Myocyte (in vitro differentiated cells): ENCODE measurements around the gene FADS1. TPM values are rescaled to one million over a fixed set of nuclear protein-coding genes. Genes with fewer than 3 reads are reported as not detected.

Source experiments
- DNase-seq: peaks from one replicate; pipeline ENCODE4 v3.0.0-alpha.2; 2012; ENCODE audit warnings: low read depth
- polyA plus RNA-seq: library from polyadenylated mRNA; unstranded; fragments of >200 nt; gene quantifications from one replicate; pipeline ENCODE4 v1.2.1, GENCODE V29; 2012; ENCODE audit warnings: missing spikeins
- total RNA-seq: library from RNA; depleted of rRNA; stranded (reverse); fragments of >200 nt; gene quantifications from 2 replicates; pipeline ENCODE4 v1.2.3, GENCODE V29; 2014

FADS1 gene
- total RNA-seq: 72.9 and 123 TPM in 2 replicates
- 69.2 TPM for polyA plus RNA-seq

DNA sequence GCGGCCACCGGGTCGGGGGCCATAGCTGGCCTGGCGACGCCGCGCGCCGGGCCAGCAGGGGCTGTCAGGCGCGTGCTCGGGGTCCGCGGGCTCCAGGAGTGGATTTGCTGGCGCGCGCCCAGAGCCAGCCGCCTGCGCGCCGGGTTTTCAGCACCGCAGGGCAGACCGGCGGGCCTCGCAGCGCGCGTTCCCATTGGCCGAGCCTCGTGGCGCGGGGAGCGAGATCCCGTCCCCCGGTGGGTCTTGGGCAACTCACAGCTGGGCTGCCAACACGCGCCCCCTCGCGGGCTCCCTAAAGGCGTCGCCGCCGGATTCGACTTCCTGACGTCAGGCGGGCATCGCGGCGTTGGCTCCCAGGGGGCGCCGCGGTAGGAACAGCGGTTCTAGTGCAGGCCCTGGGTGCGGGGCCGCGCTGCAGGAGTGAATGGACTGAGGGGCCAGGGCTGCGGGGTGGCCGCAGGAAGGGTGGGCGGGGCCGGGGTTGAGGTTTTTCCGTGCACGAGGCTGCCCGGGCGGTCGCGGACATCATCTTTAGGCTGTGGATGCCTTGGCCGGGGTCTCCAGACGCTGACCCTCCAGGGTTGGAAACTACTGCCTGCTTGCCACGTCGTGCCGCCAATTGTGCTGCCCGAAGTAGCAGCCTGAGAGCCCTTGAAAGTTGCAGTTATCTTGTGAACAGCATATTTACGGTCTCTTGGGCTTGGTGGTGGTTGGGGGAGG, at the start of gene FADS1:
FADS1 (minus strand) TSS at position 268 of the 720 bp plus-strand sequence; CDS start at position 194, 74 bp downstream.
- DNase-seq: peak; percentile 96

DNA sequence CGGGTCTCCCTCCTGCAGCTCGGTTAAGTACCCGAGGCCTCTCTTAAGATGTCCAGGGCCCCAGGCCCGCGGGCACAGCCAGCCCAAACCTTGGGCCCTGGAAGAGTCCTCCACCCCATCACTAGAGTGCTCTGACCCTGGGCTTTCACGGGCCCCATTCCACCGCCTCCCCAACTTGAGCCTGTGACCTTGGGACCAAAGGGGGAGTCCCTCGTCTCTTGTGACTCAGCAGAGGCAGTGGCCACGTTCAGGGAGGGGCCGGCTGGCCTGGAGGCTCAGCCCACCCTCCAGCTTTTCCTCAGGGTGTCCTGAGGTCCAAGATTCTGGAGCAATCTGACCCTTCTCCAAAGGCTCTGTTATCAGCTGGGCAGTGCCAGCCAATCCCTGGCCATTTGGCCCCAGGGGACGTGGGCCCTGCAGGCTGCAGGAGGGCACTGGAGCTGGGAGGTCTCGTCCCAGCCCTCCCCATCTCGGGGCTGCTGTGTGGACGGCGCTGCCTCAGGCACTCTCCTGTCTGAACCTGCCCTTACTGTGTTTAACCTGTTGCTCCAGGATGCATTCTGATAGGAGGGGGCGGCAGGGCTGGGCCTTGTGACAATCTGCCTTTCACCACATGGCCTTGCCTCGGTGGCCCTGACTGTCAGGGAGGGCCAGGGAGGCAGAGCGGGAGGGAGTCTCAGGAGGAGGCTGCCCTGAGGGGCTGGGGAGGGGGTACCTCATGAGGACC, 49.6 kb upstream of the FADS1 start:
- DNase-seq: no peak

DNA sequence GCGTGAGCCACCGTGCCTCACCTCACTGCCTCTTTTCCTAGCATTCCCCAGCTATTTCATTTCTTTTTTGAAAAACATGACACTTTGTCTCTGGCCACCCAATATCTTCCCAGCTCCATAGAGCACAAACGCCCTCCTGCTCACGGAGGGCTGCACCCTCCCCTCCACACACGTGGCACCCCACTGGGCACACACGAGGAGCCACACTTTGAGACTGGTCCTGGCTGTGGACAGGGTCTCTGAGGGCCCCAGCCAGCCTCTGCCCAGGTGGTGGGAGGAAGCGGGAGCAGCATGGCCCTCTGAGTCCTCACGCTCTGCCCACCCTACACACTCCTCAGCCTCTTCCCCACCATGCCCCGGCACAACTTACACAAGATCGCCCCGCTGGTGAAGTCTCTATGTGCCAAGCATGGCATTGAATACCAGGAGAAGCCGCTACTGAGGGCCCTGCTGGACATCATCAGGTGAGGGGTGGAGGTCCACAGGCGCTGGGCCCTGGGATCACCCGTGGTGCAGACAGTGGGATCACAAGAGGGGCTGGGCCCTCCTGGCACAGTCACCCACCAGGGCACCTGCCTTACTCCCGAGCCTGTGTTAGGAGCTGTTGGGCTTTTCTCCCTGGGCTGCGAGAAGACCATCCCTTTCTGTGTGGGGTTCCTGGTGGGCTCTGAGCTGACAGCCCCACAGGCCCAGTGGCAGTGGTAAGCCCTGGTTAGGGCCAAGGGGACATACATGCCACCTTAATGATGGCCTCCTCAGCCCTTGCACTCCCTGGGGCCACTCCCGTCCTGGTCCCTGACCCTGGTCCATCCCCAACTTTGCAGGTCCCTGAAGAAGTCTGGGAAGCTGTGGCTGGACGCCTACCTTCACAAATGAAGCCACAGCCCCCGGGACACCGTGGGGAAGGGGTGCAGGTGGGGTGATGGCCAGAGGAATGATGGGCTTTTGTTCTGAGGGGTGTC, 48.3 kb upstream of the FADS1 start:
- no peak for DNase-seq

DNA sequence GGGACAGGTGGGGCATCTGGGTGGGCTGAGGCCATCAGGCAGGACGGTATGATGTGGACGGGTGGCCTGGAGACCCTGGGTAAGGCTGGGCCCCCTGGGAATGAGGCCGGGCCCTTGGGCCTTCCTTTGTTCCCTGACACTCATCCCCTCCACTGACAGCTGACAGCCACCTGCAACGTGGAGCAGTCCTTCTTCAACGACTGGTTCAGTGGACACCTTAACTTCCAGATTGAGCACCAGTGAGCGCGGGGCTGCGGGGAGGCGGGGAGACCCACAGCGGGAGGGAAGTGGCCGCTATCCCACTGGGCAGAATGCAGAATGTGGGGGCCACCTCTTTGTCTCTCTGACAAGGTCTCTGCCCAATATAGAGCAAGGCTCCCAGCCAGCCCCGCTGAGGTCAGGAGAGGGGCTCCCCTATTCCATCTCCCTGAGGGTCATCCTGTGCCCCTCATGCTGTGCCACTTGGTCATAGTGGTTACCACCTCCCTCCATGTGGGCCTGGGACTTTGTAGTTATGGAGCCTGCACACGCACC, 46.8 kb upstream of the FADS1 start:
- DNase-seq: no peak

DNA sequence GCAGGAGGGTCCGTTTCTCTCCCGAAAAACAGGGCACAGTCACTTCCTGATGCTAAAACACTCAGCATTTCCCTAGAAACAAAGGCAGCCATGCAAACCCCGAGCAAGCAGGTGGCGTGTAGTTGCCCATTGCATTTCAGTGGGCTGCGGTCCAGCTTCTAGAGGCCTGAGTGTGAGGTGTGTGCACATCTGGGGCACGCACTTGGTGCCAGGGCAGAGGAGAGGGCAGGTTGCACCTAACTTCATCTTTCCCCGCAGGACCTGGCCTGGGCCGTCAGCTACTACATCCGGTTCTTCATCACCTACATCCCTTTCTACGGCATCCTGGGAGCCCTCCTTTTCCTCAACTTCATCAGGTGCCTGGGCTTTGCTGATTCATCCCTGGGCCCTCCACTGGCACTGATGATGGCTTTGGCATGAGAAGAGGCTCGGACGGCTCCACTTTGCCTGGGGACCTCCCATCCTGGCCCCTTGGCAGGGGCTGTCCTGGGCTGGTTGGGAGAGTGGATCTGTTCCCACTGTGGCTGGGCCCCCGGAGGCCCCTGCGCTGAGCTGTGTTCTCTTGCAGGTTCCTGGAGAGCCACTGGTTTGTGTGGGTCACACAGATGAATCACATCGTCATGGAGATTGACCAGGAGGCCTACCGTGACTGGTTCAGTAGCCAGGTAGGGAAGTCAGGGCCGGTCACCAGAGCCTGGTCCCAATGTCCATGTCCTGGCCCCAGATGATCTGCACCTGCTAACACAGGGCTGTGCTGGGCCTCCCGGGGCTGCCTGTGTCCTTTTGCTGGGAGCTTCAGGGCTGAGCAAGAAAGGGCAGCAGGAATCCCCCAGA, 46.1 kb upstream of the FADS1 start:
- DNase-seq: no peak

DNA sequence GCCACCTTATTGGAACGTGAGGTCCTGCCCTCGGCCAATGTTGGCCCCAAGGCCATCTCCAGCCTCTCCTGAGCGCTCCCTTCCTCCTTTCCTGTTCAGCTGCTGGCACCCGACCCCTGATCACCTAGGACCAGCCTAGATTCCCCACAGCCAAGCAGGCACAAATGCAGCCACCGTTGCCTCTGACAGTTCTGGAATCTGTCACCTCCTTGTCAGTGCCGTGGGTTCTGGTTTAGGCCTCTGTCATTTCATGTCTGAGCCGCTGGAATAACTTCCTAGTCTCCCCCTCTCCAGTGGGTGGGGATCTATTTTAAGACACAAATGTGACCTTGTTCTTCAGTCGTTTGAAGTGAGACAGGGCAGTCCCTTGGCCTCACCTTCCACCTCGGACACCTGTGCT, 44.8 kb upstream of the FADS1 start:
- no peak for DNase-seq

DNA sequence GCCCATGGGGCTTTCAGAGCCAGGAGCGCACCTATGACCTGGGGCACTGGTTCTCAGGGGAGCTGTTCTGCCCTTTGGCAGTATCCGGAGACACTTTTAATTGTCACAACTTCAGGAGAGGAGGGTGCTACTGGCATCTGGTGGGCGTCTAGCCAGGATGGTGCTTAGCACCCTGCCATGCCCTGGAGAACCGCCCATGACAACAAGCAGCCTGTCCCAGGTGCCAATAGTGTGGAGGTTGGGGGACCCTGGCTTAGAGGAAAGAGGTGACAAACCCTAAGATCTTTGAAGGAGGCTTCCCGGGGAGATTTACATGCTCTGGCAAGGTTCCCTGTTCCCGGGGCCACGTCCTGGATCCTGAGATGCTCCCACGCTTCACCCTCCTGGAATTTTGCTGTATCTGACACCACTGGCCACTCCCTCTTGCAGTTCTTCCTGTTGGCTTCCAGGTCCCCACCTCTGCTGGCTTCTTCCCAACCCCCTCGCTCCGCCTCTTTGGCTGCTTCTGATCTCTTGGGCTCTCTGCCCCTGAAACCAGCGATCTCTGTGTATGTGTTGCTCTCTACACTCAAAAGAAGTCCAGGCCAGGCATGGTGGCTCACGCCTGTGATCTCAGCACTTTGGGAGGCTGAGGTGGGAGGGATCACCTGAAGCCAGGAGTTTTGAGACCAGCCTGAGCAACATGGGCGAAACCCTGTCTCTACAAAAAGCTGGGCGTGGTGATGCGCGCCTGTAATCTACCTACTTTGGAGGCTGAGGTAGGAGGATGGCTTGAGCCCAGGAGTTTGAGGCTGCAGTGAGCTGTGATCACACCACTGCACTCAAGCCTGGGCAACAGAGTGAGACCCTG, 43.5 kb upstream of the FADS1 start:
- DNase-seq: no peak

DNA sequence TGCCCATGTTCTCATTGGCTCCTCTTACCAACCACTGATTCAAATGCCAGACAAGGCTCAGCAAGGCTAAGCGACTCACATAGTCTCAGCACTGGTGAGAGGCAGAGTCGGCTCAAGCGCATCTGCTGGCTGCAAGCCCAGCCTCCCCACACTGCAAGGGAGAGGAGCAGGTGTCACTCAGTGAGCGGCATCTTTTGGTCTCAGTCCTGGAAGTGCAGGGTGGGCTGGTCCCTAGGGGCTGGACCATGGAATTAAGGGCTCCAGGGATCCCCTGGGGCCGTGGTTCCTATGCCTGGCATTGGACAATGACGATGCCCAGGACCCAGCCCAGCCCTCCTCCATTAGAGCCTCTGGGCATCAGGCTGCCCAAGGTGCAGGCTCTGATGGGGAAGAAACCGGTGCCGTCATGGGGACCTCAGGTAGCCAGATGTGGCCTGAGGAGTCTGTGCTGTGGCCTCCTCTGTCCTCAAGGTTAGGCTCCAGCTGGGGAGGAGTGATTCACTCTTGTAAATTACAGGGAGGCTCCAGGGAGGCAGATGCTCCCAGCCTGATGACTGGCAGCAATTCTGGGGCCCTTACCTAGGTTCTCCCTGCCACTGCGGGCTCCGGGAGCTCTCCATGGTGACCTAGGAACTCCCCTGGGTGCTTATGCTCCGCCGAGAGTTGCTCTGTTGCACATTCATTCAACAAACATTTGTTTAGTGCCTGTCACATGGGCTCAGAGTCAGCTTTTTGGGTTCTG, 39.3 kb upstream of the FADS1 start:
- peak; percentile 68 for DNase-seq

DNA sequence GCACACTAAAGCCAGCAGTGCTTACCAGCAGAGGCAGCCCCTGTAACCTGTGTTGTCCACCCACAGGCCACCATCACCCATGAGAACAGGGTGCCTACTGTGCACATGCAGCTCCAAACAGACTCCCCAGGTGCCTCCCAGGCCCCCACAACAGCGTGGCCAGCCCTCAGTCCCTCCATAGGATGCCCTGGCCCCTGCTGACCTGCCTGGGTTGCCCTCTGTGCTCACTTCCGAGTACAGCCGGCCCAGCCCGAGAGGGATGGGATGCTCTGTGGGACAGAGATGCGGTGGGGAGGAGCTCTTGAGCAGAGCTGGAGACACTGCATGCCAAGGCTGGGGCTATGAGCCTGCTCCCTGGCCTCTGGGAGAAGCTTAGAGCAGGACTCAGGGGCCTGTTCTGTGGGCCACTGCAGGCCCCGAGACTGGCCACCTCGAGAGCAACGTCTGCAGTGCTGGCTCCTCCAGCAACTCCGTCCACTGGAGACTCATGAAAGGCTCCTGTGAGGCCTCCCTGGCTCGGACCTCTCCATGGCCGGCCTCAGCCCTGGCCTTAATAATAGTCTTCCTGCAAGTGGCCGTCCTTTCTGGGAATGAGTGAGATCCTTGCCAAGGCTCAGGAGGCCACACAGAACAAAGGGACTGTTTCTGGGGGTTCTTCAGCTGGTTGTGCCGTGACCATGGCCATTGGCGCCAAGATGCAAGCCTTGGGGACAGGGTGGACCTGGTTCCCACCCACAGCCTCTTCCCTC, 38.3 kb upstream of the FADS1 start:
- no peak for DNase-seq

DNA sequence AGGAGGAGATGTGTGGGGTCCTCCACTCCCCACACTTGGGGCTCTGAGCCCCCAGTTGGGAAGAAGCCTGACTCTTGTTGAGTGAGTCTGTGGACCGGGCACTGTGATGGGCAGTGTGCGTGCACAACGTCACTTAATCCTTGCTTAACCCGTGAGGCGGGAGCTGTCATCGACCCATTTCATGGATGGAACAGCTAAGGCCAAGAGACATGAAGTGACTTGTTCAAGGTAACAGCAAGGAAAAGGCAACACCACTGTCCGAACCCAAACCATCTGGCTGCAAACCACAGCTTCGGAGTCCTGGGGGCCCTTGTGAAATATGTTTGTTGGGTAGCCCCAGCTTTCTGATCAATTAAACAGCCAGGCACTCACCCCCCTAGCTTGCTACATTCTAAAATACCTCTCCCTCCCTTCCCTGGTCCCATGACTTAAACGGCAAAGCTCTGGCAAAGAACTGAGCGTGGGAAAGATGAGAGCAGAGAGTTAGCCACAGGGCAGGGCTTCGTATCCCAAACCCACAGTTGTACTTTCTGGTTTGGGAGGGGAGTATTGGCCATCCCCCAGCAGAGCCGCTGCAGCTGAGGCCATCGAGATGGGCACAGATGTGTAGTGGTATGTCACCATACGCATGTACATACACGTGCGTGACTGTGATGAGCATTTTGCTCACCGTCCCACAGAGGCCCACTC, 37.5 kb upstream of the FADS1 start:
- DNase-seq: peak; percentile 67

DNA sequence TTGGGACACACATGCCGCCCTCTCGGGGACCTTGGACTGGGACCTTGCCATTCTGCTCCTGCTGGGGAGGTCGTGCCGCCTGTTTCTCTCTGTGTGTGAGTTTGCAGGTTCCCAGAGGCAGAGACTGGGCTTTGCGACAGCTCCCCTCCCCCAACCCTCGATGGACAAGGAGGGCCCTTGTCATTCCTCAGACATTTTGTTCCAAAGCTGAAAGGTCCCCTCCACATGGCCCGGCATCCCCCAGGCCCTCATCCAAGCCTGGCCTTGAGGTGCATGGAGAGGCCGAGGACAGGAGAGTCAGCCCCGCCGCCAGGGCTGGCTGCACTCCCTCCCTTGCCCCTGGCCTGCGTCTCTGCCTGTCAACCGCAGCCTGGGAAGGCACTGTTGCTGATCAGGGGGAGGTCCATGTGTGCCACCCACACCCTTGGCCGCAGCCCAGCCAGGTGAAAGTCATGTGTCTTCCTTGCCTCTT, 36.9 kb upstream of the FADS1 start:
- DNase-seq: no peak

DNA sequence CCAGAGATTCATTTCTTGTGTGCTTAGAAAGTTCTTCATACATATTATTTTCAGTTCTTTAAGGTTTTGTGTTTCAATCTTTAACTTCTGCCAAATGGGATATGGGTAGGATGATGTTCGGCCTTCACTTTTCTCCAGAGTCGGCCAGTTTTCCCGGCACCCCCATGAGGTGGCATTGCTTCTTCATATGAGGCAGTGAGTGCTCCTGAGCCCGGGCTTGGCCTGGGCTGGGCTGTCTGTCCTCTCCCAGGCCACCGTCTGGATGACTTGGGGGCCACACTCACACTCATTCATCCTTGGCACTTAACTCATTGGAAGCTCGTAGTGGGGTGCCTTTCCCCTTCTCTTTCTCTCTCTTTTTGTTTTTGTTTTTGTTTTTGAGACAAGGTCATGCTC, 35.1 kb upstream of the FADS1 start:
- DNase-seq: no peak

DNA sequence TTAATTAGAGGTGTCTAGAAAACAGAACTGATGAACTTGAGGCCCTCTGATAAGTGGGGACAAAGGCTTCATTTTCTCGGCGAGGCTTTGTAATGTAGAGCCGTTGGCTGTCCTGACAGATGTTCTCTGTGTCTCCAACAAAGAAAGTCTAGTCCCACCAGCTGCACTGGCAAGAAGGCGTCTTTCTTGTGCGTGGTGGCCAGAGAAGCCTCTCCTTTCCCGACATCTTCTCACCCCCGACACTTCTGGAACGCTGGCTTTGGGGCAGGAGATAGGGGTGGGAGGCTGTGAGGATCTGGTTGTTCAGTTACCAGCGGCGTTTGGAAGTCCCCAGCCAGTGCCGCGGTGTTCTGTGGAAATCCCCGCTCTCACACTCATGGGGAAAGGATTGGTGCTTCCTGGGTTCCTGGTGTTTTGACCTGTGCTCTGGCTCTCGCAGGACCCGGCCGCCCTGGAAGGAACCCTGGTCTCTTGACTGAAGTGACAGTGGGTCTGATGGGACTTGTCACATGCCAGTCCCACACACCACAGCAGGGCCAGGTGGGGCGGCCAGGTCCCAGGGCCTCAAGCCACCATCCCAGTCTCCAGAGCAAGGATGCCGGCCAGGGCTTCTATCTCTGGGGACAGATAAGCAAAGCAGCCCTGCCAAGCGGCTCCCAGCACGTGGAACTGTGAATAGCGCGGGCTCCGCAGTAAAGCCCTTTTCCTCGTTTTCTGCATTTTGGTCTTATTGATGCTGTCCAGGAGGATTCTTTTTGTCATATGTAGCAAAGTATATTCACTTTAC, 34.5 kb upstream of the FADS1 start:
- DNase-seq: no peak

DNA sequence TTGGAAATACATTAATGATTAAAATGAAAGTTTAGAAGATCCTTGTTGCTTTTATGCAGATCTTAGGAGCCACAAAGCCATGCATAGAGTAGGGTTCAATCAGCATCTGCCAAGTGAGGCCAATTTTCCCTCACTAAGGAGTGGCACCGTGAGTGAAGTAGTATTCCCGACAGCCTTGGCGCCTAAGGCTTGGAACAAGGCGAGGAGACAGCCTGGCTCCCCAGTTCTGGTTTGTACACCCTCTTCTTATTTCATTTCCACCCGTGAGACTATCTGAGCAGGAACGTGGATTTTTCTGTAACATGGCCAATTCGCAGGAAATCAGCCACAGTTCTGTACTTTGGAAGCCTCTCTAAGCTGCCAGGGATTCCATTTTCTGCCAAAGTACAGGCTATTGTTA, 33.9 kb upstream of the FADS1 start:
- no peak for DNase-seq

DNA sequence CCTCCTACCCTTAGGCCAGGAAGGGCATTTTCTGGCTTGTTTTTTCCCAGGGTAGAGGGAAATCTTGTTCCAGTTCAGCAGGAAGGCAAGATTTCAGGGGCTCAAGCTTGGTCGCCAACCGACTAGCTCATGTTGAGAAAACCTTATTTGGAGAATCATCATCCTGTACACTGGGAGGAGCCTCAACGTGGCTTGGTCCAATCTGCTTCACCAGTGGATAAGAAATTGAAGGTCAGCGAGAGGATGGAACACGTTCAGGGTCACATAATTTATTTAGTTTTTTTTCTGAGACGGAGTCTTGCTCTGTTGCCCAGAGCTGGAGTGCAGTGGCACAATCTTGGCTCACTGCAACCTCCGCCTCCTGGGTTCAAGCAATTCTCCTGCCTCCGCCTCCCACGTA, 31.8 kb upstream of the FADS1 start:
- DNase-seq: no peak

DNA sequence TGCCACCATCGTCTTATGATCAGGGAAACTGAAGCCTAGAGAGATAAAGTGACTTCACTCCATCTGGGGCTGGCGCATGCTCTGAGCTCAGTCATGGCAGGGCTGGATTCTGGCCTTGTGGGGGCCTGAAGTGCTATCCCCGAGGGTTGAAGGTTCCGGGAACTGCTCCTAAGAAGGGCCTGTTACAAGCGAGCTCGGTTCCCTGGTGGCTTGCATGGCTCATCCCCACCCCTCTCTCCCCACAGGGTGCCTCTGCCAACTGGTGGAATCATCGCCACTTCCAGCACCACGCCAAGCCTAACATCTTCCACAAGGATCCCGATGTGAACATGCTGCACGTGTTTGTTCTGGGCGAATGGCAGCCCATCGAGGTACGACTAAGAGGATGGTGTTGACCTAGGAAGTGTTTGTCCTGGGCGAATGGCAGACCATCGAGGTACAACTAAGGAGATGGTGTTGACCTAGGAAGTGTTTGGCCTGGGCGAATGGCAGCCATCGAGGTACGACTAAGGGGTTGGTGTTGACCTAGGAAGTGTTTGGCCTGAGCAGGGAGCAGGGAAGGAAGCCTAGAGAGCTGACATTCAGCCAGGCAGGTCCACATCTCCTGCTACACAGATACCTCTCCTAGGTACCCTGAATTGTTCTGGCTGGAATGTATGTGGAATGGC, 31.2 kb upstream of the FADS1 start:
- no peak for DNase-seq
